GM19023 (cell line): ENCODE data around the gene TMEM236.

Experiments used
- ATAC-seq: cut with Tn5 transposase; IDR thresholded peaks from one replicate; pipeline ENCODE4 v1.9.1; 2021; ENCODE audit warnings: mild to moderate bottlenecking, moderate library complexity; ENCODE audit not compliant: unreplicated experiment

Gene TMEM236

GRCh38 chr10:17740668-17741067, 11.3 kb upstream of the TMEM236 start:
- ATAC-seq = no peak

- no peak for ATAC-seq
Observed at GRCh38 chr10:17742918-17743317, 9.1 kb upstream of the TMEM236 start.

GRCh38 chr10:17743437-17743836, 8.6 kb upstream of the TMEM236 start:
- no peak for ATAC-seq

DNA sequence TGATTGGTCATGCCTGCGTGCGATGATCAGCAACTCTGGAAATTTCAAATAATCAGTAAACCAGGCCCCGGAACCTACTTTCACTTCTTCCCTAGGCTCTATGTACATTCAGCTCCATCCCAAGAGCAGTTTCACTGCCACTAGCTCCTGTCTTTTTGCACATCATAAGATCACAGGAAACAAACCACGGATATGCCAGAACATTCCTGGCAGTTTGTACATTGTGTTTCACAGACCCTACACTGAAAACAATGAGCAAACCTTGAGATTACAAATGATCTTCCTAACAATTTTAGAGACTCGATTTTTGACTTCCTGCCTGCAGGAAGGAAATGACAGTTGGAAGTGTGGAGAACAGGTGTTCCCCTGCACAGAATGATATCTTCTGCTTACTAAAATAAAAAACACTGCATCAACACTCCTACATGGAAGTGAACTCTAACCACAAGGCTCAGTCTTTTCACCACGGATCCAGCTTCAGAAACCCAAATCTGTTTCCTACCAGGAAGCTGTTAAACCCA, 7.6 kb upstream of the TMEM236 start:
- no peak for ATAC-seq

DNA sequence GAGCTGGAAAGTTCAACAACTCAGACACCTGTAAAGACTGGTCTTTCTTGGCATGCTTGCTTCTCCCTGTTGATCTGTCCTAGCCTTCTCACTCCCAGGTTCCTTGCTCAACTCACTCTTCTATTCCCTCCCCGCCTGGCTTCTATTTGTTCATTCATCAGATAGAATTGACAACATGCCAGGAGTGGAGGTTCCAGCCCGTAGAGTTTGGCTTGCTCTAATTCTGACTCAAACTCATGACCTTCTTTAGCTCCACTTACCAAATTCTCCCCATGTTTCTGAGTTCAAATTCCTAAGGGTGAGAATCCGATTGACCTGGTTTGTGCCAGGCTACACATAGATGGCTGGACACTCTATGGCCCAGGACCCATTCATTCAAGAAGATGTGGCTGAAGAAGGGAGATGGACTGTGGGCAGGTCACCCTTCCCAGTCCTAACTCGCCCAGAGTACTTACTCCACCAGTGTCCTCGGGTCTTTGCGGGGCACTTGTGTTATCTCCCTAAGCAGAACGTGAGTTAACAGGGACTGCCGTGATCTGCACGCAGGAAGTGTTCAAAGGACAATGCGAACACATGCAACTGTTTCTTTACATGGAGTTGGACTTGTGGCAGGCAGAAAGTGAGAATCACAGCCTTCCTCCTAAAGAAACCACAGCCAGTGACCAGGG, 4.0 kb upstream of the TMEM236 start:
- no peak for ATAC-seq

GRCh38 chr10:17749890-17750289, 2.1 kb upstream of the TMEM236 start:
- no peak for ATAC-seq

DNA sequence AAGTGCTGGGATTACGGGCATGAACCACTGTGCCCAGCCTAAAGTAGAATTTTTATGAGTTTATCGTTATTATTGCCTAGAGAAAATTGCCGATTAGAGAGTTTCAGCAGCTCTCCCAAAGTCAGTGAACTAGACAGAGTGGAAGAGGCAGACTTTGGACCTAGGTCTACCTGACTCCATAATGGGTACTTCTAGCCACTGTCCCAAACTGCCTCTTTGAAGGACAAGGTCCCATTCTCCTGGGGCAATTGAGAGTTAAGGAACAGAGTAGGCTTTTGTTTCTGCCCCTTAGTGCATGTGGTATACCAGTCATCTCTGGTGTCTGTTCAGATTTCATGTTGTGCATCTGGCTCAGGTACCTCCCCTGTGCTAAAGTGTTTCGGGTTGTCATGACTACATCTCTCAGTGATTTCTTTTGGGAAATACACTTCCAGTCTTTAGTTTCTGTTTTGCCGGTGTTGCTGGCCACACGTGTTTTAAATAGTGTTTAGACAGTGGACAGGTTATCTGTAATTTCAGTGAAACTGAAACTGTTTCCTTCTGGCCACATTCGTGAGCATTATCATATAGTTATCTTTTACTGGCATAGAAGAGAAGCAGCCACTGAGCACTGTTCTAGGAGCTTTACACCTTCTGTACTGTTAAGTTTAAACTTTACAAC, 4.7 kb downstream of the TMEM236 start:
- ATAC-seq = peak; percentile 97

GRCh38 chr10:17758200-17758599, 6.2 kb downstream of the TMEM236 start:
- no peak for ATAC-seq

GRCh38 chr10:17758896-17759295, 6.9 kb downstream of the TMEM236 start:
- no peak for ATAC-seq

- ATAC-seq = no peak
Observed at GRCh38 chr10:17764142-17764541, 12.1 kb downstream of the TMEM236 start.

DNA sequence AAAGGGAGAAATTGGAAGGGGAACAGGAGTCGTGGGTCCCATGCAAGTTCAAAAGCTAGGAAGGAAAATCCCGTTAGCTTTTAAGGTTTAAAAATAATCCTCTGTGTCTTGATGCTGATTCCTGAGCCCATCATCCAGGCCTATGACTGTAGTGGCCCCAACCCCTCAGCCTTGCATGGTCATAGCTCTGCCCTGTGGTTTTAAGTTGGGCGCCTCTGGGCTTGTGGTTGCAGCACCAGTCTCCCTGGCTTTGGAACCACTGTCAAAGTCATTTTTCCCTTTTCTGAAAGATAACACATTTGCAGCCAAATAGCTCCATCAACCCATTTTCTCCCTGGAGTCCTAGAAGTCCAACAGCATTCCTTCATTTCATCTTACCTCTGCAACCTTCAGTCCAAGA, 13.6 kb downstream of the TMEM236 start:
- ATAC-seq = no peak

GRCh38 chr10:17766731-17767130, 14.7 kb downstream of the TMEM236 start:
- no peak for ATAC-seq

GRCh38 chr10:17768496-17768895, 16.5 kb downstream of the TMEM236 start:
- ATAC-seq = no peak

- no peak for ATAC-seq
Observed at GRCh38 chr10:17768957-17769356, 17.0 kb downstream of the TMEM236 start.

GRCh38 chr10:17771017-17771416, 19.0 kb downstream of the TMEM236 start:
- no peak for ATAC-seq

DNA sequence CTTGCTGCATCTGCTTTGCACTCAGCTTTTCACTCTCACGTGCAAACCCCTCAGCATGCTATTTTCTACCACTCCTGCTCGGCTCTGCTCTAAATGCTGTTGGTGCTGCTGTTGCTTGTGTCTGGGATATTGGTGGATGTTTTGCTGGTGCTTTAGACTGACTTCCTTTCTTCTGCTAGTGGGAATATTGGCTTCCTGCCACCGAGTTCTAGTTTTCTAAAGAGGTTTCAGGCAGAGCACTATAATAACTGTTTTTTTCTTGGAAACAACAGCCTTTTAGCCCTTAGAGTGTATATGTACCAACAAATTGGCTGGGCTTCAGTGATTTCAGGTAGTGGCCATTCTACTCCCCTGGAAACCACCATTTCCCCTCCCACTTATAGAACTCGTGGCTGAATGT, 27.8 kb downstream of the TMEM236 start:
- ATAC-seq = no peak

DNA sequence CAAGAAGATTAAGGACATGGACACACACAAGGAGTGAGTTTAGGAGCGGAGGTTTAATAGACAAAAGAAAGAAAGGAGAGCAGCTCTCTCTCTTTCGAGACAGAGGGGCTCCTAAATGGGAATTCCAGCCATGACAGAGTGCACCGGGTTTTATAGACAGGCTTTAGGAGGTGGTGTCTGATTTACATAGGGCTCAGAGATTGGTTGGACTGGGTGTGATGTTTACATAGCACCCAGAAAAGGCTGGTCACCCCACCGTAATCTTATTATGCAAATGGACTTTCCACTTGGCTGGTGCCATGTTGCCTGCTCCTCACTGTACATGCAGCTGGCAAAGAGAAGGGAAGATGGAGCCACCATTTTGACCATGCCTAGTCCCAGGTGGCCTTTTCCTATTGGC, 28.7 kb downstream of the TMEM236 start:
- ATAC-seq = no peak

DNA sequence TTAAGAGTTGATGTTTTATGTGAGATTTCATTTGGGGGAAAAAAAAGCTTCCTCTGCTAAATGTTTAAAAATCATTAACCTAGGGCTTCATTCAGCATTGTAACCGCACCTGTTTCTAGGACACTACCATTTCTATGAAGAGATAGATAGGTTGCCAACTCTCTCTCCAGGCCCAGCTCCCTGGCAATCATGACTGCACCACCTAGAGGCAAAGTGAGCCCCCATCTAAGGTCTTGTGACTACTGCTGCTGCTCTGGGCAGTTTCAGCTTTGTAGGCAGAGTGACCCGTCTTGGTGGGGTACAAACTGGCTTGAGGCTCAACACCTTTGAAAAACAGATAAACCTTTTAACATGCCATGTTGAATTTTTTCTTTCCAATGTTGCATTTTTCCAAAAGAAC, 29.9 kb downstream of the TMEM236 start:
- ATAC-seq = no peak

DNA sequence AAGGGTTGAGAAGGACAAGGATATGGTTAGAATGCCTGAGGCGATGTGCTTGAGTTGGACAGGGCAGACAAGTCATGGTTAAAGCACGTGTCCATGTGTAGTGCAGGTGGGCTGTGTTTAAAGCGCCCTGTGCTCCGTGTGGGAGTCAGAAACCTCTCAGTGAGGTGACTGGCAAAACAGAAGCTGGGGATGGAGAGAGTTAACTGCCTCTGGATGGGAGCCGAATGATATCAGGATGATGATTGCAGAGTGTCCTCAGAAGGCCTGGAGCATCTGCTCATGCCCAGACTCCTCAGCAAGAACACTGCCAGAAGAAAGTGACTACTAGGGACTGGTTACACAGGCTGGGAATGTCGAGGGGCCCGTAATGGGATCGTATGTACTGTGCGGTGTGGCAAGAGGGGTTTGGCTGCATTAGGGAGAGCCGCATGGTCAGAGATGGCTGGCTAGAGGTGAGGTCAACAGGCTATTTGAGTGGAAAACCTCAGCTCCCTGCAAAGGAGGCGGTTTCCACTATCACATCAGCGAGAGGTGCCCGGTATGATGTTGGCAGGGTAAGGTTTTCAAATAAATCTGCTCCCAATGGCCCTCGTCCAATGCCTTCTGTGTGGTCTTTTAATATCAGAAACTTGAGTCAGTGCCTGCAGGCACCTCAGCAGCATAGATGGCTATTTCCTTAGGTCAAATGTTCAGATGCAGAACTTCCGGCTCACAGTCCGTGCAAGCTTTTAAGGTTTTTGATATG, 31.1 kb downstream of the TMEM236 start:
- ATAC-seq = no peak

DNA sequence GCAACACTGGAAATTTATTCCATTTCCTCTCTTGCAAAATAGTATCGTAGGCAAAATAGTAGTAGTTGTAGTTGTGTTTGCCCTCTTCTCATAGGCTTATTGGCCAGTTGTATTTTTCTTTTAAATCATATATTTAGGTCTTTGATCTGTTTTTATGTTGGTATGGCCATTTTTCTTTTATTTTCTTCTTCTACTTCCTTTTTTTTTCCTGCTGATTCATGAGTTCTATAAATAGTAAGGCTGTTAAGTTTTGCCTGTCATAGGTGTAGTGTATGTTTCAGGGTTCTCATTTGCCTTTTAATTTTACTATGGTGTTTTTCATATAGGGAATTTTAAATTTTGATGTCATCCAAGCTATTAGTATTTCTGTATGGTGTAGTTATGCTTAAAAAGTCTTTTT, 31.8 kb downstream of the TMEM236 start:
- ATAC-seq = no peak

DNA sequence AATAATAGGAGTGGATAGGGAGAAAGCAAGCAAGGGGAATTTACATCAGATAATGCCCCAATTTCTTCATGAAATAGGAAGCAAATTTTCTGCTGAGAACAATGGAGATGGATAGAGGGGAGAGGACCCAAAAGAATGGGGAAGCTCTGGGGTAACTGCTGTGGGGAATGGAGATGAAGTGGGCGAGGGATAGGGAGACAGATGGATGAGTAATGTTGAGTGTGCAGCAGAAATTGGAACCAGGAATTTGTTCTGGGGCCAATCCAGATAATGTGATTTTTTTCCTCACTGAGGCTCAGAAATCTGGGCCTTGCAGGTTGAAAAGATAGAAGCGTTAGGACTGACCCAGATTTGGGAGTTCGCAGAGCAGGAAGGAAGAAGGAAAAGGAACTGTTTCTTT, 32.7 kb downstream of the TMEM236 start:
- no peak for ATAC-seq
